ENCODE results near the gene FBXW8. TPM values are rescaled to one million over a fixed set of nuclear protein-coding genes. Genes with fewer than 3 reads are reported as not detected.

Gene FBXW8
- total RNA-seq, 2 donors from 2014 or later: 10.0 to 10.4 TPM

GRCh38 chr12:117033382-117034221, 122.9 kb downstream of the FBXW8 start:
- peaks cover 8% of the 10 kb centered on the region for H3K4me1 Mint-ChIP-seq (ENCODE audit: low read depth)
- H3K36me3 Mint-ChIP-seq (ENCODE audit: insufficient read depth in 2 of 2): no peaks in the 10 kb centered on the region
- no peak for ATAC-seq (replicated peaks in 1 of 2)
- H3K9me3 Mint-ChIP-seq: no peaks in the 10 kb centered on the region
- no peak overlapping the region for H3K27ac Mint-ChIP-seq
- DNase-seq: no peak
- H3K4me3 Mint-ChIP-seq: no peak overlapping the region
- peaks cover 15% of the 10 kb centered on the region for H3K27me3 Mint-ChIP-seq (ENCODE audit: low read depth)

GRCh38 chr12:117034249-117034648, 123.5 kb downstream of the FBXW8 start:
- ATAC-seq (replicated peaks in 1 of 2): no peak
- no peak for DNase-seq
- Mint-ChIP-seq H3K4me1 (ENCODE audit: low read depth) (peaks cover 8% of the 10 kb centered on the region), H3K27ac (no peak overlapping the region), H3K9me3 (no peaks in the 10 kb centered on the region), H3K36me3 (ENCODE audit: insufficient read depth in 2 of 2) (no peaks in the 10 kb centered on the region), H3K4me3 (no peak overlapping the region), H3K27me3 (ENCODE audit: low read depth) (peaks cover 15% of the 10 kb centered on the region)

GRCh38 chr12:117034701-117035151, 124.0 kb downstream of the FBXW8 start:
- H3K4me3 Mint-ChIP-seq: no peak overlapping the region
- peaks cover 8% of the 10 kb centered on the region for H3K4me1 Mint-ChIP-seq (ENCODE audit: low read depth)
- H3K36me3 Mint-ChIP-seq (ENCODE audit: insufficient read depth in 2 of 2): no peaks in the 10 kb centered on the region
- DNase-seq (no peak), ATAC-seq (replicated peaks in 1 of 2) (no peak)
- no peaks in the 10 kb centered on the region for H3K9me3 Mint-ChIP-seq
- H3K27me3 Mint-ChIP-seq (ENCODE audit: low read depth): peaks cover 15% of the 10 kb centered on the region
- no peak overlapping the region for H3K27ac Mint-ChIP-seq

- Mint-ChIP-seq H3K9me3 (no peaks in the 10 kb centered on the region), H3K36me3 (ENCODE audit: insufficient read depth in 2 of 2) (no peaks in the 10 kb centered on the region), H3K4me3 (no peak overlapping the region), H3K27me3 (ENCODE audit: low read depth) (peaks cover 15% of the 10 kb centered on the region), H3K27ac (no peak overlapping the region), H3K4me1 (ENCODE audit: low read depth) (peaks cover 8% of the 10 kb centered on the region)
- no peak for DNase-seq
- peak in 1 of 2 donors; percentile 15 for ATAC-seq (replicated peaks in 1 of 2)
Measured at GRCh38 chr12:117035287-117035686, 124.5 kb downstream of the FBXW8 start.

- Mint-ChIP-seq H3K9me3 (no peaks in the 10 kb centered on the region), H3K36me3 (ENCODE audit: insufficient read depth in 2 of 2) (no peaks in the 10 kb centered on the region), H3K4me3 (no peak overlapping the region), H3K27ac (no peak overlapping the region), H3K27me3 (ENCODE audit: low read depth) (peaks cover 15% of the 10 kb centered on the region), H3K4me1 (ENCODE audit: low read depth) (peaks cover 8% of the 10 kb centered on the region)
- no peak for DNase-seq
- ATAC-seq (replicated peaks in 1 of 2): no peak
Measured at GRCh38 chr12:117036046-117036445, 125.3 kb downstream of the FBXW8 start.

- H3K27ac Mint-ChIP-seq: no peak overlapping the region
Measured at GRCh38 chr12:117036547-117036946, 125.8 kb downstream of the FBXW8 start.

GRCh38 chr12:117037289-117038022, 126.7 kb downstream of the FBXW8 start:
- H3K27me3 Mint-ChIP-seq (ENCODE audit: low read depth): peaks cover 14% of the 10 kb centered on the region
- H3K9me3 Mint-ChIP-seq: no peaks in the 10 kb centered on the region
- no peak overlapping the region for H3K27ac Mint-ChIP-seq
- H3K36me3 Mint-ChIP-seq (ENCODE audit: insufficient read depth in 2 of 2): no peaks in the 10 kb centered on the region
- ATAC-seq (replicated peaks in 1 of 2): no peak
- H3K4me3 Mint-ChIP-seq: no peak overlapping the region
- peaks cover 8% of the 10 kb centered on the region for H3K4me1 Mint-ChIP-seq (ENCODE audit: low read depth)
- DNase-seq: no peak

More at GRCh38 chr12:117036547-117036946, 125.8 kb downstream of the FBXW8 start:
- peaks cover 15% of the 10 kb centered on the region for H3K27me3 Mint-ChIP-seq (ENCODE audit: low read depth)
- DNase-seq (no peak), ATAC-seq (replicated peaks in 1 of 2) (no peak)
- peaks cover 8% of the 10 kb centered on the region for H3K4me1 Mint-ChIP-seq (ENCODE audit: low read depth)
- no peak overlapping the region for H3K4me3 Mint-ChIP-seq
- H3K9me3 Mint-ChIP-seq: no peaks in the 10 kb centered on the region
- H3K36me3 Mint-ChIP-seq (ENCODE audit: insufficient read depth in 2 of 2): no peaks in the 10 kb centered on the region

GRCh38 chr12:117038023-117038680, 127.4 kb downstream of the FBXW8 start:
- ATAC-seq (replicated peaks in 1 of 2) (no peak), DNase-seq (no peak)
- H3K4me1 Mint-ChIP-seq (ENCODE audit: low read depth): peaks cover 8% of the 10 kb centered on the region
- H3K9me3 Mint-ChIP-seq: no peaks in the 10 kb centered on the region
- H3K4me3 Mint-ChIP-seq: no peak overlapping the region
- H3K27me3 Mint-ChIP-seq (ENCODE audit: low read depth): peaks cover 10% of the 10 kb centered on the region
- H3K27ac Mint-ChIP-seq: no peak overlapping the region
- no peaks in the 10 kb centered on the region for H3K36me3 Mint-ChIP-seq (ENCODE audit: insufficient read depth in 2 of 2)

GRCh38 chr12:117038919-117039318, 128.2 kb downstream of the FBXW8 start:
- ATAC-seq (replicated peaks in 1 of 2) (no peak), DNase-seq (no peak)
- H3K4me1 Mint-ChIP-seq (ENCODE audit: low read depth): peaks cover under 1% of the 10 kb centered on the region
- H3K4me3 Mint-ChIP-seq: no peak overlapping the region
- H3K36me3 Mint-ChIP-seq (ENCODE audit: insufficient read depth in 2 of 2): no peaks in the 10 kb centered on the region
- peaks cover 4% of the 10 kb centered on the region for H3K27me3 Mint-ChIP-seq (ENCODE audit: low read depth)
- no peak overlapping the region for H3K27ac Mint-ChIP-seq
- no peaks in the 10 kb centered on the region for H3K9me3 Mint-ChIP-seq

GRCh38 chr12:117039891-117040309, 129.2 kb downstream of the FBXW8 start:
- H3K27me3 Mint-ChIP-seq (ENCODE audit: low read depth): no peaks in the 10 kb centered on the region
- no peaks in the 10 kb centered on the region for H3K36me3 Mint-ChIP-seq (ENCODE audit: insufficient read depth in 2 of 2)
- no peak for ATAC-seq (replicated peaks in 1 of 2)
- no peak overlapping the region for H3K4me3 Mint-ChIP-seq
- H3K9me3 Mint-ChIP-seq: no peaks in the 10 kb centered on the region
- H3K4me1 Mint-ChIP-seq (ENCODE audit: low read depth): no peaks in the 10 kb centered on the region
- H3K27ac Mint-ChIP-seq: no peak overlapping the region
- no peak for DNase-seq

- Mint-ChIP-seq H3K27ac (no peak overlapping the region), H3K9me3 (no peaks in the 10 kb centered on the region), H3K4me3 (no peak overlapping the region), H3K36me3 (ENCODE audit: insufficient read depth in 2 of 2) (no peaks in the 10 kb centered on the region), H3K27me3 (ENCODE audit: low read depth) (no peaks in the 10 kb centered on the region), H3K4me1 (ENCODE audit: low read depth) (no peaks in the 10 kb centered on the region)
- ATAC-seq (replicated peaks in 1 of 2) (no peak), DNase-seq (no peak)
Measured at GRCh38 chr12:117040496-117040895, 129.7 kb downstream of the FBXW8 start.

GRCh38 chr12:117041798-117042170, 131.0 kb downstream of the FBXW8 start:
- Mint-ChIP-seq H3K4me3 (no peak overlapping the region), H3K27me3 (ENCODE audit: low read depth) (no peaks in the 10 kb centered on the region), H3K9me3 (no peaks in the 10 kb centered on the region), H3K27ac (no peak overlapping the region), H3K4me1 (ENCODE audit: low read depth) (no peaks in the 10 kb centered on the region), H3K36me3 (ENCODE audit: insufficient read depth in 2 of 2) (no peaks in the 10 kb centered on the region)
- ATAC-seq (replicated peaks in 1 of 2) (no peak), DNase-seq (no peak)

Measured in activated T-cell treated with anti-CD3 and anti-CD28 coated beads, Interleukin-2, amount 50 U/mL, for 72 hours (primary cell).